ENCODE measurements around the gene PLA2G4F. TPM values are rescaled to one million over a fixed set of nuclear protein-coding genes. Genes with fewer than 3 reads are reported as not detected.

Gene PLA2G4F
- total RNA-seq, 1 donor from 2014 or later, result not detected

DNA sequence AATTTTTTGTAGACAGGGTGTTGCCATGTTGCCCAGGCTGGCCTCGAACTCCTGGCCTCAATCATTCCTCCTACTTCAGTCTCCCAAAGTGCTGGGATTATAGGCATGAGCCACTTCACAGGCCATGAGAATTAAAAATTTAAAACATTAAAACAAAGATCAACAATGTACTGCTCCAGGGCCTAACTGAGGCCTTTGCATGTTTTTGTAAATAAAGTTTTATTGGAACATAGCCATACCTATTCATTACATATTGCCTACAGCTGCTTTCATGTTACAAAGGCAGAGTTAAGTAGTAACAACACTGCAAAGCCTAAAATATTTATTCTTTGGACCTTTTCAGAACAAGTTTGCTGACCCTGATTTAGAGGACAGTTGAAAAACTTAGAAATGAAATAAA, 42.1 kb upstream of the PLA2G4F start:
- peaks cover 14% of the 10 kb centered on the region for H3K4me1 Mint-ChIP-seq (ENCODE audit: unreplicated experiment)
- TF ChIP-seq, protein P1, sequence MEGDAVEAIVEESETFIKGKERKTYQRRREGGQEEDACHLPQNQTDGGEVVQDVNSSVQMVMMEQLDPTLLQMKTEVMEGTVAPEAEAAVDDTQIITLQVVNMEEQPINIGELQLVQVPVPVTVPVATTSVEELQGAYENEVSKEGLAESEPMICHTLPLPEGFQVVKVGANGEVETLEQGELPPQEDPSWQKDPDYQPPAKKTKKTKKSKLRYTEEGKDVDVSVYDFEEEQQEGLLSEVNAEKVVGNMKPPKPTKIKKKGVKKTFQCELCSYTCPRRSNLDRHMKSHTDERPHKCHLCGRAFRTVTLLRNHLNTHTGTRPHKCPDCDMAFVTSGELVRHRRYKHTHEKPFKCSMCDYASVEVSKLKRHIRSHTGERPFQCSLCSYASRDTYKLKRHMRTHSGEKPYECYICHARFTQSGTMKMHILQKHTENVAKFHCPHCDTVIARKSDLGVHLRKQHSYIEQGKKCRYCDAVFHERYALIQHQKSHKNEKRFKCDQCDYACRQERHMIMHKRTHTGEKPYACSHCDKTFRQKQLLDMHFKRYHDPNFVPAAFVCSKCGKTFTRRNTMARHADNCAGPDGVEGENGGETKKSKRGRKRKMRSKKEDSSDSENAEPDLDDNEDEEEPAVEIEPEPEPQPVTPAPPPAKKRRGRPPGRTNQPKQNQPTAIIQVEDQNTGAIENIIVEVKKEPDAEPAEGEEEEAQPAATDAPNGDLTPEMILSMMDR (IDR thresholded peaks at IDR 0.05), result no peak
- no peak overlapping the region for H3K27ac Mint-ChIP-seq (ENCODE audit: unreplicated experiment)
- no peaks in the 10 kb centered on the region for H3K9me3 Mint-ChIP-seq (ENCODE audit: unreplicated experiment)
- no peak for DNase-seq (ENCODE audit: extremely low spot score, unreplicated experiment)
- no peaks in the 10 kb centered on the region for H3K27me3 Mint-ChIP-seq (ENCODE audit: unreplicated experiment)
- no peak overlapping the region for H3K4me3 Mint-ChIP-seq (ENCODE audit: unreplicated experiment)
- peaks cover 41% of the 10 kb centered on the region for H3K36me3 Mint-ChIP-seq (ENCODE audit: unreplicated experiment)

DNA sequence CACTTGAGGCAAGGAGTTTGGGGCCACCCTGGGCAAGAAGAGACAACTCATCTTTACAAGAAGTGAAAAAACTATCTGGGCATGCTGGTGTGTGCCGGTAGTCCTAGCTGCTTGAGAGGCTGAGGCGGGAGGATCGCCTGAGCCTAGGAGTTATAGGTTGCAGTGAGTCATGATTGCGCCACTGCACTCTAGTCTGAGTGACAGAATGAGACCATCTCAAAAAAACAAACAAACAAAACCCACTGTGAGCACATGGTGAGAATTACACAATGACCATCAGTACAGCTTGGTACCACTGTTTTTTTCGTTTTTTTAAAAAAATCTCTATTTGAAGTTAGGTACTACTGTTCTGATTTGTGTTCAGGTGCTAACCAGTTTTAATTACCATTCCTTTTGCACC, 38.1 kb upstream of the PLA2G4F start:
- Mint-ChIP-seq H3K27me3 (ENCODE audit: unreplicated experiment) (no peaks in the 10 kb centered on the region), H3K4me1 (ENCODE audit: unreplicated experiment) (peaks cover 8% of the 10 kb centered on the region), H3K4me3 (ENCODE audit: unreplicated experiment) (no peak overlapping the region), H3K9me3 (ENCODE audit: unreplicated experiment) (no peaks in the 10 kb centered on the region), H3K36me3 (ENCODE audit: unreplicated experiment) (peaks cover 50% of the 10 kb centered on the region), H3K27ac (ENCODE audit: unreplicated experiment) (peak overlapping the region; percentile 18)
- TF ChIP-seq, protein P1 (IDR thresholded peaks at IDR 0.05), result no peak
- DNase-seq (ENCODE audit: extremely low spot score, unreplicated experiment), result no peak

DNA sequence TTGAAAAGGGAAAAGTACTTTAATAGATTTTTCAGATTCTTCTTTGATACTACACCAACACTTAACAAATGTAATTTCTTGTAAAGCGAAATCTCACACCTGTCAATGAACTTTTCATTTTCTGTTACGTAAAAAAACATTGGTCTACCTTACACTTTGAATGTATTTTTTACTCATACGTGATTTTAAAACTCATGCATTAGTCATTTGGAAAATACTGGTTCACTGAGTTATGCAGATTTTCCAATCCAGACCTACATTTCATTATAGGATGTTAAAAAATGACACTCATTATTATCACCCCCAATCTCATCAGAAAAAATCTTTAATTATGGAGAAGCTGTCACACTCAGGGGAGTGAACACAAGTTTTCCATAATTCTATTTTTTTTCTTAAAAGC, 36.9 kb upstream of the PLA2G4F start:
- TF ChIP-seq, protein P1 (IDR thresholded peaks at IDR 0.05), result no peak
- no peak overlapping the region for H3K4me3 Mint-ChIP-seq (ENCODE audit: unreplicated experiment)
- no peaks in the 10 kb centered on the region for H3K9me3 Mint-ChIP-seq (ENCODE audit: unreplicated experiment)
- no peaks in the 10 kb centered on the region for H3K27me3 Mint-ChIP-seq (ENCODE audit: unreplicated experiment)
- peaks cover 50% of the 10 kb centered on the region for H3K36me3 Mint-ChIP-seq (ENCODE audit: unreplicated experiment)
- no peak overlapping the region for H3K27ac Mint-ChIP-seq (ENCODE audit: unreplicated experiment)
- DNase-seq (ENCODE audit: extremely low spot score, unreplicated experiment), result no peak
- H3K4me1 Mint-ChIP-seq (ENCODE audit: unreplicated experiment), result peaks cover 8% of the 10 kb centered on the region

DNA sequence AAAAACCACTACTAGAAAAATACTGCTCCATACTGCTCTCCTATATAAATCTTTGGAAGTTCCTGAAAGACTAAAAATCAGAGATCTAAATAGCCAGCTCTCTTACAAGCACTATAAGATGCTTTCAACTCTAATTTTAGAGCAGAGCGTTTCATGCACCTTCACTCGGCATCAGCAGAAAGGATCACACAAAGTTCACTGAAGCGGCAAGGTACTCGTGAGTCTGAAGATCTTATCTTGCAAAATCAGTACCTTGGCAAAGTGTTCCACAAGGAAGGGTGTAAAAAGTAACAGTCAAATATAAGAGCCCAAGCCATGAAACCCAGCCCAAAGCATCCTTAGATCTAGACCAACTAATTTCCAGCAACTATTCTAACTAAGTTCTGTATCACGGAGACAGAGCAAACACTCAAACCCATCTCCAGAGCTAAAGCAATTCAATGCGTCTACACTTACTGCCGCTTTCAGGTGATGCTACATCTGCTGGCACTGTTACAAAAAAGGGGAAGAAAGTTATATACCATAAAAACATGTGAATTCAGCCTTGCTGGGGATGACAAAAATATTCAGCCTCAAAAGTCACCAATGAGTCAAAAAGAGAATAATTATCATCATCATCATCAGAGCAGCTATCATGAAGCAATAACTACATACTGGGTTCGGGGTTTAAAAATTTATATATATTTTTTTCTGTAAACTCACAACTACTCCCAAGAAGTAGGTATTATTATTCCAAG, 35.3 kb upstream of the PLA2G4F start:
- TF ChIP-seq, protein P1 (IDR thresholded peaks at IDR 0.05), result no peak
- H3K27ac Mint-ChIP-seq (ENCODE audit: unreplicated experiment), result no peak overlapping the region
- DNase-seq (ENCODE audit: extremely low spot score, unreplicated experiment), result no peak
- H3K4me1 Mint-ChIP-seq (ENCODE audit: unreplicated experiment), result peaks cover 8% of the 10 kb centered on the region
- no peak overlapping the region for H3K4me3 Mint-ChIP-seq (ENCODE audit: unreplicated experiment)
- peaks cover 54% of the 10 kb centered on the region for H3K36me3 Mint-ChIP-seq (ENCODE audit: unreplicated experiment)
- no peaks in the 10 kb centered on the region for H3K27me3 Mint-ChIP-seq (ENCODE audit: unreplicated experiment)
- no peaks in the 10 kb centered on the region for H3K9me3 Mint-ChIP-seq (ENCODE audit: unreplicated experiment)

DNA sequence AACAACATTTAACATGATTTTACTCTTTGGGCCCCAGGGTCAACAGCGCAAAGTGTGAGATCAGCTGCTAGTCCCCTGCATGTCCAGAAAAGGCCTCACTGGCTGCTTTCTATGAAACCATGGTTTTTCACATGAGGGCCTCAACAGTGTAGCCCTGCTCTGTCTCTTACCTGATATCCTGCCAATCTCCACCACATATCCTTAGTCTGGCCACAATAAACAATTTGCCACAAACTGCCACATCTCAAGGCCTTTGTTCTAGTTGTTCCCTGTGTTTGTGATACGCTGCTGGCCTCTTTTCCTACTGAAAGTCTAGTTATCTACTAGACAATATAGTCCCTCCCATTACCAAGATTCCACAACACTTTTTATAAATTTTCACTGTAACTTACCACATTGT, 33.9 kb upstream of the PLA2G4F start:
- no peak overlapping the region for H3K4me3 Mint-ChIP-seq (ENCODE audit: unreplicated experiment)
- H3K36me3 Mint-ChIP-seq (ENCODE audit: unreplicated experiment), result peaks cover 62% of the 10 kb centered on the region

More for the DNA sequence above, 33.9 kb upstream of the PLA2G4F start:
- DNase-seq (ENCODE audit: extremely low spot score, unreplicated experiment), result no peak
- TF ChIP-seq, protein P1 (IDR thresholded peaks at IDR 0.05), result no peak
- H3K27ac Mint-ChIP-seq (ENCODE audit: unreplicated experiment), result no peak overlapping the region
- H3K9me3 Mint-ChIP-seq (ENCODE audit: unreplicated experiment), result no peaks in the 10 kb centered on the region
- H3K27me3 Mint-ChIP-seq (ENCODE audit: unreplicated experiment), result no peaks in the 10 kb centered on the region
- H3K4me1 Mint-ChIP-seq (ENCODE audit: unreplicated experiment), result peaks cover 8% of the 10 kb centered on the region
